Chondrocyte (in vitro differentiated cells): ENCODE data around the gene CA5A. TPM values are rescaled to one million over a fixed set of nuclear protein-coding genes. Genes with fewer than 3 reads are reported as not detected.

Source experiments
- DNase-seq: peaks from one replicate; pipeline ENCODE4 v3.0.0; 2021; ENCODE audit warnings: mixed read lengths, low spot score
- H3K27ac Mint-ChIP-seq: one replicate; pipeline ENCODE4 v1.8.0; 2021; ENCODE audit warnings: mild to moderate bottlenecking, moderate library complexity, mixed read lengths; ENCODE audit not compliant: unreplicated experiment
- H3K27me3 Mint-ChIP-seq: 2 replicates; pipeline ENCODE4 v1.8.0; 2021; ENCODE audit warnings: low read depth, mixed read lengths
- H3K36me3 Mint-ChIP-seq: 2 replicates; pipeline ENCODE4 v1.8.0; 2021; ENCODE audit warnings: low read depth, mixed read lengths
- H3K4me1 Mint-ChIP-seq: 2 replicates; pipeline ENCODE4 v1.8.0; 2021; ENCODE audit warnings: low read depth, mild to moderate bottlenecking, mixed read lengths
- H3K4me3 Mint-ChIP-seq: one replicate; pipeline ENCODE4 v1.8.0; 2021; ENCODE audit warnings: mild to moderate bottlenecking, moderate library complexity, mixed read lengths; ENCODE audit not compliant: unreplicated experiment
- H3K9me3 Mint-ChIP-seq: 2 replicates; pipeline ENCODE4 v1.8.0; 2021; ENCODE audit warnings: low read depth, mixed read lengths
- CTCF ChIP-seq: fragments of 200-600 bp; sonication (generic); IDR thresholded peaks from 2 replicates; pipeline ENCODE4 v1.5.0; 2021; ENCODE audit warnings: antibody characterized with exemption, mild to moderate bottlenecking, moderate library complexity
- total RNA-seq: library from RNA; stranded (reverse); gene quantifications from 3 replicates; pipeline ENCODE4 v1.2.1, GENCODE V29; 2021

Gene CA5A
- total RNA-seq, 1 donor from 2014 or later, result not detected

GRCh38 chr16:87927195-87927562 is 9.2 kb downstream of the CA5A start:
- no peaks in the 10 kb centered on the region for H3K36me3 Mint-ChIP-seq
- H3K9me3 Mint-ChIP-seq, result no peaks in the 10 kb centered on the region
- no peak overlapping the region for H3K27ac Mint-ChIP-seq
- TF ChIP-seq CTCF, result no peak
- H3K4me1 Mint-ChIP-seq, result peaks cover 7% of the 10 kb centered on the region
- H3K4me3 Mint-ChIP-seq, result no peak overlapping the region
- H3K27me3 Mint-ChIP-seq, result peaks cover 16% of the 10 kb centered on the region
- no peak for DNase-seq

GRCh38 chr16:87926246-87927194 is 9.8 kb downstream of the CA5A start:
- Mint-ChIP-seq H3K9me3 (no peaks in the 10 kb centered on the region), H3K36me3 (no peaks in the 10 kb centered on the region), H3K27me3 (peaks cover 16% of the 10 kb centered on the region), H3K4me1 (peaks cover 7% of the 10 kb centered on the region), H3K27ac (no peak overlapping the region), H3K4me3 (no peak overlapping the region)
- DNase-seq, result no peak
- no peak for TF ChIP-seq CTCF

- TF ChIP-seq CTCF, result no peak
- Mint-ChIP-seq H3K27me3 (peaks cover 16% of the 10 kb centered on the region), H3K27ac (no peak overlapping the region), H3K9me3 (no peaks in the 10 kb centered on the region), H3K4me3 (no peak overlapping the region), H3K36me3 (no peaks in the 10 kb centered on the region), H3K4me1 (peaks cover 2% of the 10 kb centered on the region)
- no peak for DNase-seq
These were observed 11.3 kb downstream of the CA5A start for GRCh38 chr16:87924811-87925670.

GRCh38 chr16:87924041-87924810 is 12.1 kb downstream of the CA5A start:
- Mint-ChIP-seq H3K4me1 (no peaks in the 10 kb centered on the region), H3K36me3 (no peaks in the 10 kb centered on the region), H3K4me3 (no peak overlapping the region), H3K9me3 (no peaks in the 10 kb centered on the region), H3K27me3 (peaks cover 16% of the 10 kb centered on the region), H3K27ac (no peak overlapping the region)
- no peak for DNase-seq
- no peak for TF ChIP-seq CTCF
